Caco-2 (cell line): ENCODE data around the gene BICD2. TPM values are rescaled to one million over a fixed set of nuclear protein-coding genes. Genes with fewer than 3 reads are reported as not detected.

Source experiments
- BruUV-seq: library from RNA; stranded (reverse); fragments of 400-500 nt; replicated peaks from 2 replicates; lab custom pipeline; 2021; lab: Mats Ljungman, UMichigan
- CTCF ChIA-PET: fragments of 300-600 bp; sonication (Branson Sonifier 250); formaldehyde crosslinking; loops from one replicate; lab custom pipeline; 2022; ENCODE audit warnings: antibody characterized with exemption; lab: Charles Lee
- POLR2A ChIA-PET: fragments of 300-600 bp; sonication (Branson Sonifier 250); formaldehyde crosslinking; loops from one replicate; lab custom pipeline; 2022; ENCODE audit warnings: antibody characterized with exemption; lab: Charles Lee
- DNase-seq, 2 experiments: peaks; one replicate each; pipeline versions ENCODE4 v3.0.0 to v3.0.0-alpha.2; 2020 to 2022
- H3K27me3 ChIP-seq: replicated peaks from 2 replicates; pipeline ENCODE4 v1.6.0; 2011; ENCODE audit warnings: low read length; ENCODE audit not compliant: control insufficient read depth, insufficient read depth
- H3K36me3 ChIP-seq: 2 replicates; pipeline ENCODE4 v1.5.1; 2011; ENCODE audit warnings: low read length; ENCODE audit not compliant: control insufficient read depth, insufficient read depth
- H3K4me1 ChIP-seq: fragments of 250-450 bp; sonication (Bioruptor Pico); 2 replicates; pipeline ENCODE4 v1.5.1; 2020; ENCODE audit warnings: mild to moderate bottlenecking
- H3K4me3 ChIP-seq: 2 replicates; pipeline ENCODE4 v1.5.1; 2011; ENCODE audit warnings: low read depth, mild to moderate bottlenecking, control low read depth, low read length
- H3K9me3 ChIP-seq: fragments of 250-450 bp; sonication (Bioruptor Pico); 2 replicates; pipeline ENCODE4 v1.5.1; 2020; ENCODE audit warnings: mild to moderate bottlenecking, moderate library complexity
- H3K27ac Mint-ChIP-seq: one replicate; pipeline ENCODE4 v1.8.0; 2022; ENCODE audit warnings: mixed read lengths; ENCODE audit not compliant: unreplicated experiment
- H3K27me3 Mint-ChIP-seq: one replicate; pipeline ENCODE4 v1.8.0; 2022; ENCODE audit warnings: mixed read lengths; ENCODE audit not compliant: insufficient read depth, unreplicated experiment
- H3K36me3 Mint-ChIP-seq: one replicate; pipeline ENCODE4 v1.8.0; 2022; ENCODE audit warnings: mild to moderate bottlenecking, mixed read lengths; ENCODE audit not compliant: insufficient read depth, unreplicated experiment
- H3K4me1 Mint-ChIP-seq: one replicate; pipeline ENCODE4 v1.8.0; 2022; ENCODE audit warnings: low read depth, mixed read lengths; ENCODE audit not compliant: unreplicated experiment
- H3K4me3 Mint-ChIP-seq: one replicate; pipeline ENCODE4 v1.8.0; 2022; ENCODE audit warnings: mild to moderate bottlenecking, moderate library complexity, mixed read lengths; ENCODE audit not compliant: unreplicated experiment
- H3K9me3 Mint-ChIP-seq: one replicate; pipeline ENCODE4 v1.8.0; 2022; ENCODE audit warnings: mixed read lengths; ENCODE audit not compliant: unreplicated experiment
- intact Hi-C: fragments of 100-400 bp; cut with micrococcal nuclease; formaldehyde crosslinking; loops from one replicate; pipeline ENCODE4 v1.10.0; 2022; ENCODE audit not compliant: unreplicated experiment
- total RNA-seq: library from RNA; stranded (reverse); gene quantifications from 2 replicates; pipeline ENCODE4 v1.2.3, GENCODE V29; 2022
- TF ChIP-seq, protein P1 (sequence below), 2 experiments: fragments of 200-600 bp in 1 of 2; IDR thresholded peaks; 1 replicate in 1 of 2; 2 replicates in 1 of 2; pipeline versions ENCODE4 v1.5.1 to v1.8.0; 2011 to 2022; ENCODE audit warnings: antibody characterized with exemption in 1 of 2, control low read depth in 1 of 2, inconsistent platforms in 1 of 2, low read depth in 1 of 2, low read length in 1 of 2, mild to moderate bottlenecking in 1 of 2, moderate library complexity in 1 of 2; ENCODE audit not compliant: insufficient read depth in 1 of 2, severe bottlenecking in 1 of 2, unreplicated experiment in 1 of 2

The BICD2 gene
- total RNA-seq, 1 experiment from 2014 or later, result 13.7 TPM

DNA sequence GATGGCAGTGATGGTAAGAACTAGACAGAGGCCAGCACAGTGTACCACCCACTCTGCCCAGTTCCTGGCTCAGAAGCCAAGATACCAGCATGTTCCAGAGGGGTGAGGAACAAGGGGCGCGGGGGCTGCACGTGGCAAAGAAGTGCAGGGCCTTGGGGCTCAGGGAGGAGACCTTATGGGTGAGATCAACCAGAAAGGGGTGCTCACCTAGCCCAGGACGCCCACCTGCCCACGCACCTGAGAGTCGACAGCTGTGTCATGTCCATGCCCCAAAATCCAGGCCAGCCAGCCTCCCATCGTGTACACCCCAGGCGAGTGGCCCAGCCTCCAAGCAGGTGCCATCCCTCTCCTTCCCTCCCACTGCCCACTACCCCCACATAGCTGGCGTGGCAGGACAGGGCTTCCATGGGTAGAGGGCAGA lies 34.9 kb downstream of the BICD2 start:
- Histone ChIP-seq H3K36me3 (no peaks in the 10 kb centered on the region; the same call in 1 of the 2 replicates), H3K4me3 (no peak overlapping the region), H3K27me3 (no peaks in the 10 kb centered on the region), H3K9me3 (no peaks in the 10 kb centered on the region), H3K4me1 (0 out of 2 replicates have a peak, but pooled peaks cover 8% of the 10 kb centered on the region)
- BruUV-seq, result no TSS peak
- ChIA-PET CTCF (no interaction called here), POLR2A (no interaction called here)
- DNase-seq, result no peak
- intact Hi-C loops, result no loop called here
- Mint-ChIP-seq H3K36me3 (peaks cover 19% of the 10 kb centered on the region), H3K27ac (no peak overlapping the region), H3K4me1 (no peaks in the 10 kb centered on the region), H3K27me3 (no peaks in the 10 kb centered on the region), H3K4me3 (no peak overlapping the region), H3K9me3 (no peaks in the 10 kb centered on the region)
- TF ChIP-seq, protein P1, sequence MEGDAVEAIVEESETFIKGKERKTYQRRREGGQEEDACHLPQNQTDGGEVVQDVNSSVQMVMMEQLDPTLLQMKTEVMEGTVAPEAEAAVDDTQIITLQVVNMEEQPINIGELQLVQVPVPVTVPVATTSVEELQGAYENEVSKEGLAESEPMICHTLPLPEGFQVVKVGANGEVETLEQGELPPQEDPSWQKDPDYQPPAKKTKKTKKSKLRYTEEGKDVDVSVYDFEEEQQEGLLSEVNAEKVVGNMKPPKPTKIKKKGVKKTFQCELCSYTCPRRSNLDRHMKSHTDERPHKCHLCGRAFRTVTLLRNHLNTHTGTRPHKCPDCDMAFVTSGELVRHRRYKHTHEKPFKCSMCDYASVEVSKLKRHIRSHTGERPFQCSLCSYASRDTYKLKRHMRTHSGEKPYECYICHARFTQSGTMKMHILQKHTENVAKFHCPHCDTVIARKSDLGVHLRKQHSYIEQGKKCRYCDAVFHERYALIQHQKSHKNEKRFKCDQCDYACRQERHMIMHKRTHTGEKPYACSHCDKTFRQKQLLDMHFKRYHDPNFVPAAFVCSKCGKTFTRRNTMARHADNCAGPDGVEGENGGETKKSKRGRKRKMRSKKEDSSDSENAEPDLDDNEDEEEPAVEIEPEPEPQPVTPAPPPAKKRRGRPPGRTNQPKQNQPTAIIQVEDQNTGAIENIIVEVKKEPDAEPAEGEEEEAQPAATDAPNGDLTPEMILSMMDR (IDR thresholded peaks at IDR 0.05; ENCODE audit: insufficient read depth in 1 of 2, low read depth in 1 of 2, low read length in 1 of 2, severe bottlenecking in 1 of 2, unreplicated experiment in 1 of 2), result no peak

DNA sequence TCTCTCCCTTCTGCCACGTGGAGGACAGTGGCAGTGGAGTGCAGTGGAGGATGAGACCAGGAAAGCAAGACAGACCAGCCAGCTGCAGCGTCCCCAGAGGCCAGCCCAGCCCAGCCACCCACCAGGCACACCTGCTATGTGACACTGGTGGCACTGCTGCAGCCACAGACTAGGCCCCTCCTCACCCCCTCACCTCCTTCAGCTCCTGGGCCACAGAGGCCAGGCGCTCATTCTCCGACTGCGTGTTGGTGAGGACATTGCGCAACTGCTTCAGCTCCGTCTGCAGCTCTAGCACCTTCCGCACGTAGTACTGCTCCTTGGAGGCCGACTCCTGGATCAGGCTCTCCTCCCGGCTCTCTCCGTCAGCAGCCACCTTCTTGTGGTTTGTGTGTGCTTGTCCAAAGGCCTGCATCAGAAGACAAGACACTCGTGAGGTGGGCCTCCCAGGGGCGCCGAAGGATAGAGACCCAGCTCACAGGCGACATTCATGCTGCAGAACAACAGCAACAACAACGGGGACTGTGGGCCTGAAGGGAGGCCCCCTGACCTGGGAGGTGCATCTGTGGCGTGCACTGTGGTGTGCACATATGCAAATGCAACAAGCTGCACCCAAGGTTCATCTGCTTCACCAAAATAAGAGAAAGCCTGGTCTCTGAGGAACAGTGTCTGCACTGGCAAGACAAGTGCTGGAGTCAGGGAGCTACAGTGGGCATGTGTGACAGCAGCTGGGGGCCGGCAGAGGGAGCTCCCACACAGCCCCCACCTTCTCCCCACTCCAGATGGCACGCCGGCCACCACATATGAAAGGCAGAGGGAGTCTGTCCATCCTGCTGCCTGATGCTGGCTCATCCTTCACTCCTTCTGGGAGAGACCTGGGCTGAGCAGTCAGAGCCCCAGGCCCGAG lies 35.5 kb downstream of the BICD2 start:
- intact Hi-C loops, result no loop called here
- 0 out of 2 replicates have a peak, but pooled peaks cover 8% of the 10 kb centered on the region for H3K4me1 ChIP-seq
- peaks cover 19% of the 10 kb centered on the region for H3K36me3 Mint-ChIP-seq
- no peak overlapping the region for H3K4me3 ChIP-seq
- DNase-seq, result no peak
- no peak overlapping the region for H3K4me3 Mint-ChIP-seq
- ChIA-PET POLR2A (no interaction called here), CTCF (no interaction called here)
- no peaks in the 10 kb centered on the region; the same call in 1 of the 2 replicates for H3K36me3 ChIP-seq
- H3K4me1 Mint-ChIP-seq, result no peaks in the 10 kb centered on the region
- H3K27me3 Mint-ChIP-seq, result no peaks in the 10 kb centered on the region
- H3K27ac Mint-ChIP-seq, result no peak overlapping the region
- BruUV-seq, result no TSS peak
- TF ChIP-seq, protein P1 (IDR thresholded peaks at IDR 0.05; ENCODE audit: insufficient read depth in 1 of 2, low read depth in 1 of 2, low read length in 1 of 2, severe bottlenecking in 1 of 2, unreplicated experiment in 1 of 2), result peak in 1 of 2 experiments; percentile 16
- H3K27me3 ChIP-seq, result no peaks in the 10 kb centered on the region
- no peaks in the 10 kb centered on the region for H3K9me3 ChIP-seq
- H3K9me3 Mint-ChIP-seq, result no peaks in the 10 kb centered on the region

DNA sequence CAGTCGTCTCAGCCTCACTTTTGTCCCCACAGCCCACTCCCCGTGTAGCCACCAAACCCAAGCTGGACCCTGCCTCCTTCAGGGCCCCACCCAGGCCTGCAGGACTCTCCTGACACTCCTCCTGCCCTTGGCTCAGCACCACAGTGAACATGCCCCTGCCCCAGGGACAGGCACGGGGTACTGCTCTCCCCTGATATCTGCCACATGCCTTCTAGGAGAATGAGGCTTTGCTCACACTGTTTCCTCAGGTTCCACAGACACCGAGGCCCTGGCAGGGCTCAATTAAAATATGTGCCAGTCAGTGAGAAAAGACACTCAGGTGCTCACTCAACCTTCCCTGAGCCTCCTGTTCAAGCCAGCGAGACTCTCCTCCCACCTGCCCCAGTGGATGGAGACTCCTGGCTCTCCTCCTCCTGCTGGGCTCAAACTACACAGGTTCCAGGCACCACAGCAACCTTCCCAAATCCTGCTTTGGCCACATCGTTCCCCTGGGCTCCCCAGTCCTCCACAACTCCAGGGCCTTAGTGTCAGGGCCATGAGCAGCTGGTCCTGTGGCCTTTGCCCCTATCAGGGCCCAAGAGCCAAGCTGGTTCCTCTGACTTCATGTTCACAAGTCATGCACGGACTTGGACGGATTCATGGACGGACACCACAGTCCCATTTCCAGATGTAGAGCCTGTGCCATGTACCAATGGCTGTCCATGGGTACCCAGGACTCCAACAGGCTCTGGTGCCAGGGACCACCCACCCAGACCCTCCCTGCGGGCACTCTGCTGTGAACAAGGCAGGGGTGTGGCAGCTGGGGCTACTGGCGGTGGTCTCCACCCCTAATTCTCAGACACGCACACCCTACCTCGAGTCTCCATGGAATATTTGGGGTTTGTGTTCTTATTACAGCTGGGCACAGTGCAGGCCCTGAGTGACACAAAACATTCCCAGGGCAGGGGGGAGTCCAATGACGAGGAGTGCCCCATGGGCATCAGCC lies 36.6 kb downstream of the BICD2 start:
- Histone ChIP-seq H3K27me3 (no peaks in the 10 kb centered on the region), H3K9me3 (no peaks in the 10 kb centered on the region), H3K4me3 (no peak overlapping the region), H3K4me1 (0 out of 2 replicates have a peak, but pooled peaks cover 8% of the 10 kb centered on the region), H3K36me3 (no peaks in the 10 kb centered on the region; the same call in 1 of the 2 replicates)
- H3K9me3 Mint-ChIP-seq, result no peaks in the 10 kb centered on the region
- no peak overlapping the region for H3K27ac Mint-ChIP-seq
- no peaks in the 10 kb centered on the region for H3K27me3 Mint-ChIP-seq
- BruUV-seq, result no TSS peak
- no peaks in the 10 kb centered on the region for H3K4me1 Mint-ChIP-seq
- no peak overlapping the region for H3K4me3 Mint-ChIP-seq
- H3K36me3 Mint-ChIP-seq, result peaks cover 19% of the 10 kb centered on the region
- ChIA-PET CTCF (no interaction called here), POLR2A (no interaction called here)
- TF ChIP-seq, protein P1 (IDR thresholded peaks at IDR 0.05; ENCODE audit: insufficient read depth in 1 of 2, low read depth in 1 of 2, low read length in 1 of 2, severe bottlenecking in 1 of 2, unreplicated experiment in 1 of 2), result no peak
- intact Hi-C loops, result no loop called here
- DNase-seq, result no peak
